ENCODE measurements around the gene ADGRF4. TPM values are rescaled to one million over a fixed set of nuclear protein-coding genes. Genes with fewer than 3 reads are reported as not detected.

Gene ADGRF4
- total RNA-seq, 1 experiment from 2014 or later = not detected

DNA sequence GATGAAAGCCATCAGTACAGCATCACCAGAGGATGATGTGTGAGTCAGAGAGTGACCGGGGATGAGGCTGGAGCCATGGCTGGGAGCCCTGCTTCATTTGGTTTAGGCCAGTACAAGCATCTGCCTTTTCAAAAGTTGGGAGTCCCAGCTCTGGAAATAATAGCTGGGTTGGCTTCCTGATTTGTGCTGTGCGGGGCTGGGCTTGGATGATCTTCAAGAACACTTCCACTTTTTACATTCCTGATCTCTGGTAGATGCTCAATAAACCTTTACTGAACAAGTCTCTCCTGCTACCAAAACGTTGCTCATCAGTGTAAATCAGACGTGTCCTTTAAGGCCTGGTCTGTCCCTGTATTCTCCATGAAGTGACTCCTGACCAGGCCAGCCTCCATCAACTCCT, 44.1 kb upstream of the ADGRF4 start:
- no peaks in the 10 kb centered on the region for H3K27me3 ChIP-seq (ENCODE audit: insufficient read depth, low read length)
- no peaks in the 10 kb centered on the region for H3K9me3 Mint-ChIP-seq
- H3K4me3 Mint-ChIP-seq = no peak overlapping the region
- H3K27me3 Mint-ChIP-seq (ENCODE audit: low read depth) = no peaks in the 10 kb centered on the region
- H4K8ac ChIP-seq (replicated peaks; ENCODE audit: insufficient read length, low read depth, low read length) = no peak overlapping the region
- H3K14ac ChIP-seq (ENCODE audit: insufficient read depth, low read length) = no peak overlapping the region
- H2BK15ac ChIP-seq (ENCODE audit: low read depth, low read length) = no peak overlapping the region
- H2BK5ac ChIP-seq (ENCODE audit: insufficient read length, low read length) = no peak overlapping the region
- no peaks in the 10 kb centered on the region for H3K79me1 ChIP-seq (ENCODE audit: insufficient read depth, low read depth, low read length, poor library complexity, severe bottlenecking)
- TF ChIP-seq, protein P1, sequence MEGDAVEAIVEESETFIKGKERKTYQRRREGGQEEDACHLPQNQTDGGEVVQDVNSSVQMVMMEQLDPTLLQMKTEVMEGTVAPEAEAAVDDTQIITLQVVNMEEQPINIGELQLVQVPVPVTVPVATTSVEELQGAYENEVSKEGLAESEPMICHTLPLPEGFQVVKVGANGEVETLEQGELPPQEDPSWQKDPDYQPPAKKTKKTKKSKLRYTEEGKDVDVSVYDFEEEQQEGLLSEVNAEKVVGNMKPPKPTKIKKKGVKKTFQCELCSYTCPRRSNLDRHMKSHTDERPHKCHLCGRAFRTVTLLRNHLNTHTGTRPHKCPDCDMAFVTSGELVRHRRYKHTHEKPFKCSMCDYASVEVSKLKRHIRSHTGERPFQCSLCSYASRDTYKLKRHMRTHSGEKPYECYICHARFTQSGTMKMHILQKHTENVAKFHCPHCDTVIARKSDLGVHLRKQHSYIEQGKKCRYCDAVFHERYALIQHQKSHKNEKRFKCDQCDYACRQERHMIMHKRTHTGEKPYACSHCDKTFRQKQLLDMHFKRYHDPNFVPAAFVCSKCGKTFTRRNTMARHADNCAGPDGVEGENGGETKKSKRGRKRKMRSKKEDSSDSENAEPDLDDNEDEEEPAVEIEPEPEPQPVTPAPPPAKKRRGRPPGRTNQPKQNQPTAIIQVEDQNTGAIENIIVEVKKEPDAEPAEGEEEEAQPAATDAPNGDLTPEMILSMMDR (conservative IDR thresholded peaks at IDR 0.05) = no peak
- H3K27ac Mint-ChIP-seq = no peak overlapping the region
- H3T11ph ChIP-seq (ENCODE audit: low read length) = no peak overlapping the region
- H3K9ac ChIP-seq (ENCODE audit: extremely low read depth, insufficient read length, low read length) = no peak overlapping the region
- no peak overlapping the region for H3K4me2 ChIP-seq (ENCODE audit: insufficient read depth, insufficient read length, low read length)
- peaks cover 4% of the 10 kb centered on the region; the same call in 1 of the 2 replicates for H3K4me1 ChIP-seq (ENCODE audit: insufficient read depth, low read length)
- H3K23me2 ChIP-seq (ENCODE audit: insufficient read length, low read depth, low read length, poor library complexity, severe bottlenecking) = no peaks in the 10 kb centered on the region
- no peak overlapping the region for H3K27ac ChIP-seq (ENCODE audit: insufficient read length, low read depth, low read length)
- H3K9me3 ChIP-seq (ENCODE audit: control insufficient read depth, low read depth, low read length) = no peaks in the 10 kb centered on the region
- no peak overlapping the region for H2BK120ac ChIP-seq (ENCODE audit: low read depth, low read length, poor library complexity, severe bottlenecking)
- no peak overlapping the region for H3K4ac ChIP-seq (ENCODE audit: low read depth, low read length)
- no peak overlapping the region for H3K56ac ChIP-seq (ENCODE audit: insufficient read length, low read depth, low read length)
- H2AK5ac ChIP-seq (ENCODE audit: insufficient read length, low read length) = no peak overlapping the region
- no peak overlapping the region for H3K18ac ChIP-seq (ENCODE audit: insufficient read length, low read depth, low read length)
- H4K91ac ChIP-seq (ENCODE audit: insufficient read length, low read depth, low read length) = no peak overlapping the region
- no peaks in the 10 kb centered on the region for H4K20me1 ChIP-seq (ENCODE audit: control insufficient read depth, insufficient read depth, insufficient read length)
- no peak overlapping the region for H3K23ac ChIP-seq (ENCODE audit: insufficient read length, low read depth, low read length)
- no CpG with 5 or more reads among the region's 4 CpGs for WGBS (ENCODE audit: extremely low coverage, insufficient read length, low lambda C conversion rate)
- DNase-seq = no peak
- no peak overlapping the region for H2BK12ac ChIP-seq (ENCODE audit: insufficient read length, low read depth, low read length)
- peaks cover 9 to 11% of the 10 kb centered on the region in 2 experiments for H3K4me1 Mint-ChIP-seq
- no peaks in the 10 kb centered on the region for H3K36me3 Mint-ChIP-seq (ENCODE audit: insufficient read depth in 1 of 3, low read depth in 3 of 3)
- H2AFZ ChIP-seq (ENCODE audit: low read length) = no peak overlapping the region
- no peaks in the 10 kb centered on the region for H3K79me2 ChIP-seq (ENCODE audit: insufficient read depth, low read length)
- no peak overlapping the region for H4K5ac ChIP-seq (ENCODE audit: insufficient read length, low read depth, low read length)
- no peak overlapping the region for H2BK20ac ChIP-seq (ENCODE audit: low read depth, low read length, poor library complexity, severe bottlenecking)

Data from H9 (cell line).